K562 (cell line): ENCODE results near the gene SLC22A4. TPM values are rescaled to one million over a fixed set of nuclear protein-coding genes. Genes with fewer than 3 reads are reported as not detected.
A peak's percentile ranks its signal among the peaks of the same experiment; 100 is the strongest.

Source experiments
- ATF1 ChIP-seq, 2 experiments: fragments of 450-650 bp in 1 of 2; IDR thresholded peaks; 2 replicates each; pipeline ENCODE4 v1.6.1; 2016; ENCODE audit warnings: missing compliant biosample characterization in 1 of 2, missing genetic modification characterization in 1 of 2
- C11orf30 ChIP-seq: fragments of 450-650 bp; IDR thresholded peaks from 2 replicates; pipeline ENCODE4 v1.6.1; 2016; ENCODE audit warnings: low read depth, mild to moderate bottlenecking
- CBFA2T3 ChIP-seq: fragments of 450-650 bp; IDR thresholded peaks from 2 replicates; pipeline ENCODE4 v1.6.1; 2017
- CEBPG ChIP-seq, 3 experiments: fragments of 200-800 bp in 1 of 3; sonication (Bioruptor generic) in 1 of 3; sonication (generic) in 1 of 3; formaldehyde crosslinking in 1 of 3; IDR thresholded peaks in 2 of 3; conservative IDR thresholded peaks in 1 of 3; 2 replicates each; pipeline versions ENCODE4 v1.6.1 to v1.8.0; 2016 to 2022; ENCODE audit warnings: missing compliant biosample characterization in 2 of 3, missing genetic modification characterization in 2 of 3, mild to moderate bottlenecking in 1 of 3, missing genetic modification reagents in 1 of 3
- CTBP1 ChIP-seq: fragments of 450-650 bp; IDR thresholded peaks from 2 replicates; pipeline ENCODE4 v1.6.1; 2016; ENCODE audit warnings: borderline replicate concordance
- DEAF1 ChIP-seq: fragments of 450-650 bp; formaldehyde crosslinking; IDR thresholded peaks from 2 replicates; pipeline ENCODE4 v1.4.0; 2020; ENCODE audit warnings: mild to moderate bottlenecking, moderate library complexity
- ELF2 ChIP-seq: fragments of 250-450 bp; sonication (Bioruptor Pico); IDR thresholded peaks from 2 replicates; pipeline ENCODE4 v1.5.0; 2021; ENCODE audit warnings: mild to moderate bottlenecking
- ERF ChIP-seq: fragments of 450-650 bp; formaldehyde crosslinking; IDR thresholded peaks from 2 replicates; pipeline ENCODE4 v1.4.0; 2020; ENCODE audit warnings: mild to moderate bottlenecking, mixed read lengths
- IRF9 ChIP-seq: fragments of 450-650 bp; IDR thresholded peaks from 2 replicates; pipeline ENCODE4 v1.6.1; 2016; ENCODE audit warnings: missing biosample characterization, missing genetic modification characterization
- NBN ChIP-seq: fragments of 450-650 bp; IDR thresholded peaks from 2 replicates; pipeline ENCODE4 v1.6.1; 2016; ENCODE audit warnings: low read depth, mild to moderate bottlenecking
- NFYB ChIP-seq: IDR thresholded peaks from 2 replicates; pipeline ENCODE4 v1.6.1; 2011; ENCODE audit warnings: mild to moderate bottlenecking, moderate library complexity; ENCODE audit not compliant: insufficient read length; ENCODE audit errors: extremely low read depth
- RAD21 ChIP-seq, 2 experiments: fragments of 250-450 bp in 1 of 2; fragments of 450-650 bp in 1 of 2; sonication (Bioruptor Pico) in 1 of 2; formaldehyde crosslinking in 1 of 2; IDR thresholded peaks in 1 of 2; conservative IDR thresholded peaks in 1 of 2; 2 replicates each; pipeline versions ENCODE4 v1.4.0 to v1.8.0; 2020 to 2022; ENCODE audit warnings: mild to moderate bottlenecking in 2 of 2, moderate library complexity in 1 of 2
- REST ChIP-seq, 2 experiments: fragments of 450-650 bp; formaldehyde crosslinking in 1 of 2; IDR thresholded peaks; 2 replicates each; pipeline versions ENCODE4 v1.4.0 to v1.6.1; 2014 to 2020; ENCODE audit warnings: mild to moderate bottlenecking in 2 of 2, borderline replicate concordance in 1 of 2, low read depth in 1 of 2
- SOX6 ChIP-seq: fragments of 450-650 bp; IDR thresholded peaks from 2 replicates; pipeline ENCODE4 v1.6.1; 2014; ENCODE audit warnings: mild to moderate bottlenecking
- ZNF140 ChIP-seq: fragments of 250-450 bp; sonication (Bioruptor Pico); IDR thresholded peaks from 2 replicates; pipeline ENCODE4 v1.8.0; 2021; ENCODE audit warnings: moderate library complexity, mild to moderate bottlenecking, inconsistent platforms
- ZNF184 ChIP-seq: sonication (generic); formaldehyde crosslinking; IDR thresholded peaks from 2 replicates; pipeline ENCODE4 v1.5.0; 2020; ENCODE audit warnings: missing genetic modification reagents
- ZNF717 ChIP-seq: fragments of 250-450 bp; sonication (Bioruptor Pico); IDR thresholded peaks from 2 replicates; pipeline ENCODE4 v1.5.0; 2021
- ZNF785 ChIP-seq: fragments of 250-450 bp; sonication (Bioruptor Pico); IDR thresholded peaks from 2 replicates; pipeline ENCODE4 v1.4.0; 2020; ENCODE audit warnings: mild to moderate bottlenecking
- polyA plus RNA-seq, 8 experiments: library from polyadenylated mRNA; depleted of rRNA in 4 of 8; stranded (reverse) in 5 of 8; unstranded in 3 of 8; fragments of >200 nt; fragmentation: Nextera tagmentation in 2 of 8; fragmentation: Illumina TruSeq in 1 of 8; extraction: Ambion mirVana in 2 of 8; extraction: Trizol in 1 of 8; gene quantifications; 2 replicates each; pipeline versions ENCODE4 v1.2.1 to v1.2.3, GENCODE V29; 2011 to 2014; ENCODE audit warnings: inconsistent platforms in 1 of 8, missing spikeins in 1 of 8
- total RNA-seq, 7 experiments: library from RNA; depleted of rRNA in 6 of 7; stranded (reverse); fragments of >200 nt in 6 of 7; fragmentation: Illumina TruSeq in 2 of 7; extraction: Trizol in 2 of 7; gene quantifications; 2 replicates each; pipeline versions ENCODE4 v1.2.1 to v1.2.3, GENCODE V29; 2011 to 2021; ENCODE audit warnings: low replicate concordance in 1 of 7

The SLC22A4 gene
- total and polyA plus RNA-seq, 9 of the 15 experiments (the other 6 are each of a cell fraction or from before 2014, with no cell fraction given), result 2.7 to 9.5 (median 6.2) TPM

GRCh38 chr5:132386644-132387286 lies 92.6 kb downstream of the SLC22A4 start (continued):
- TF ChIP-seq REST (IDR thresholded peaks at IDR 0.05; ENCODE audit: borderline replicate concordance), result peak; percentile 89
- TF ChIP-seq REST (CRISPR knock-in tag; IDR thresholded peaks at IDR 0.05; ENCODE audit: low read depth), result no peak
- no peak for TF ChIP-seq ATF1 (CRISPR knock-in tag; IDR thresholded peaks at IDR 0.05)
- no peak for TF ChIP-seq ATF1 (tag; IDR thresholded peaks at IDR 0.05)
- no peak for TF ChIP-seq NFYB
- no peak for TF ChIP-seq ERF
- peak; percentile 61; the same call in 1 of the 2 replicates for TF ChIP-seq CTBP1
- peak; percentile 78 for TF ChIP-seq DEAF1 (CRISPR knock-in tag)
- TF ChIP-seq ELF2, result no peak
- no peak for TF ChIP-seq ZNF785 (CRISPR knock-in tag)
- no peak for TF ChIP-seq C11orf30
- no peak for TF ChIP-seq ZNF184
- TF ChIP-seq ZNF140 (CRISPR knock-in tag), result no peak
- TF ChIP-seq CEBPG (CRISPR knock-in tag; IDR thresholded peaks at IDR 0.05), result 0 out of 2 replicates have a peak, but pooled peaks have one; percentile 25
- TF ChIP-seq CEBPG (tag; conservative IDR thresholded peaks at IDR 0.05 in 1 of 2, IDR thresholded peaks at IDR 0.05 in 1 of 2), result no peak
- TF ChIP-seq IRF9 (tag), result no peak
- TF ChIP-seq SOX6, result no peak
- no peak for TF ChIP-seq CBFA2T3
- peak; percentile 92 to 95 for TF ChIP-seq RAD21 (CRISPR knock-in tag; conservative IDR thresholded peaks at IDR 0.05 in 1 of 2, IDR thresholded peaks at IDR 0.05 in 1 of 2)
- no peak for TF ChIP-seq NBN
- no peak for TF ChIP-seq ZNF717 (CRISPR knock-in tag)
